Prostate gland (tissue), 2 donors: Measurements from ENCODE around the gene TAF4. TPM values are rescaled to one million over a fixed set of nuclear protein-coding genes. Genes with fewer than 3 reads are reported as not detected.
"Not testable (repeated sequence)": the region's sequence is repeated elsewhere in the genome, so short reads cannot be mapped to it uniquely, and the experiment has no call there.

Source experiments
- DNase-seq: peaks from one replicate; pipeline ENCODE4 v3.0.0-alpha.2; 2019; ENCODE audit warnings: low spot score
- H3K27ac ChIP-seq, 2 donors: fragments of 200-600 bp; sonication (generic); 2 replicates each; pipeline ENCODE4 v1.5.1; 2017 to 2019
- H3K27me3 ChIP-seq: fragments of 200-600 bp; sonication (generic); replicated peaks from 2 replicates; pipeline ENCODE4 v1.5.1; 2019; ENCODE audit not compliant: insufficient read depth
- H3K36me3 ChIP-seq, 2 donors: fragments of 200-600 bp; sonication (generic); 1 replicate in 1 of 2; 2 replicates in 1 of 2; pipeline versions ENCODE4 v1.5.1 to v1.8.1; 2017 to 2019
- H3K4me1 ChIP-seq: fragments of 200-600 bp; sonication (generic); replicated peaks from 2 replicates; pipeline ENCODE4 v1.5.1; 2019
- H3K4me3 ChIP-seq, 2 donors: fragments of 200-600 bp; sonication (generic); 2 replicates each; pipeline ENCODE4 v1.5.1; 2017 to 2019
- H3K9me3 ChIP-seq: fragments of 200-600 bp; sonication (generic); 2 replicates; pipeline ENCODE4 v1.5.1; 2017
- POLR2A ChIP-seq: fragments of 450-650 bp; IDR thresholded peaks from one replicate; pipeline ENCODE4 v1.6.1; 2016; ENCODE audit warnings: antibody characterized with exemption, mild to moderate bottlenecking
- POLR2AphosphoS5 ChIP-seq: sonication (generic); formaldehyde crosslinking; IDR thresholded peaks from one replicate; pipeline ENCODE4 v1.6.1; 2017; ENCODE audit warnings: antibody characterized with exemption
- WGBS: methylation state at CpG from one replicate; pipeline ENCODE4 v1.1.5; 2018; 5-methylcytosine and 5-hydroxymethylcytosine counted together
- intact Hi-C: fragments of 100-400 bp; cut with DNase I; formaldehyde crosslinking; loops from one replicate; pipeline ENCODE4 v1.14.2; 2022
- total RNA-seq, 2 donors: library from RNA; depleted of rRNA; stranded (reverse); fragments of >200 nt; gene quantifications; one replicate each; pipeline ENCODE4 v1.1.0, GENCODE V29; 2016
- TF ChIP-seq, protein P1 (sequence below), 4 experiments: fragments of 200-600 bp in 2 of 4; fragments of 450-650 bp in 2 of 4; sonication (generic) in 2 of 4; IDR thresholded peaks; 1 replicate in 3 of 4; 2 replicates in 1 of 4; pipeline ENCODE4 v1.5.1; 2016 to 2019; ENCODE audit warnings: antibody characterized with exemption in 4 of 4, mild to moderate bottlenecking in 2 of 4, moderate library complexity in 2 of 4

Gene TAF4
- total RNA-seq, 2 donors from 2014 or later: 19.9 to 57.1 TPM

DNA sequence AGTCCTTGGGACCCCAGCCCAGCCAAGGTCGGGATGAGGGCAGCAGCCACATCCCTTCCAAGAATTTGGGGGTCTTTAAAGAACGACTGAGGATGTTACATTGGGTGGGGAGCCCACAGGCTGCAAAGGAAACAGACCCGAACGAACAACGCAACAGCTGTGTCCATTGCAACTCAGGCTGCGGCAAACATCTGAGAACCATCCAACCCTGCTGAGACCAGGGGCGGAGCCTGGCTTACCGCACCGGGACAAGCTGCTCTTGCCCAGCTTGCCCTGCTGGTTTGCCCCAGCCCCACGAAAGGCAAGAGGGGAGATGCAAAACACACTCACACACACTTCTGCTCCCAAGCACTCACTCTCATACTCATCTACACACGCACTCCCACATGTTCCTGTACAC is 21.5 kb upstream of the TAF4 start:
- H3K36me3 ChIP-seq: no peaks in the 10 kb centered on the region
- H3K4me1 ChIP-seq: no peaks in the 10 kb centered on the region
- intact Hi-C loops: no loop called here
- H3K27me3 ChIP-seq: no peaks in the 10 kb centered on the region
- H3K9me3 ChIP-seq: no peaks in the 10 kb centered on the region
- no peak overlapping the region for H3K4me3 ChIP-seq
- TF ChIP-seq POLR2A: no peak
- 22% methylated on average over 11 of the region's 11 CpGs for WGBS
- DNase-seq: no peak
- no peak overlapping the region for H3K27ac ChIP-seq

DNA sequence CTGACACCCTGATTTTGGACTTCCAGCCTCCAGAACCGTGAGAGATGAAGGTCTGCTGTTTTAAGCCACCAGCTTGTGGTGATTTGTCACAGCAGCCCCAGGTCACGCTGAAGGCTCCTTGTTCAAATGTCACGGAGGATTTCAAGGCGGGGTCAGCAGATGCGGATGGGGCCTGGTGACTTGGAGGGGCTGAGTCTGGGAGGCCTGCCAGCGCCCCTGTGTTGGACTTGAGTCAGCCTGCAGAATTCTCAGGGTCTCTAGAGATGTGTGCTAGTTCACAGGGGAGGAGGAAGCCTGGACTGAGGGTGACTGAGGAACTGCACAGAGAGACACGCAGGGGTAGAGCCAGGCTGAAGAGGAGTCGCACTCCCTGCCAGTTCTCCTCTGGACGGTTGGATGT is 19.5 kb upstream of the TAF4 start:
- WGBS: 80% methylated on average over 7 of the region's 9 CpGs
- H3K27ac ChIP-seq: no peak overlapping the region
- intact Hi-C loops: no loop called here
- DNase-seq: no peak
- no peak overlapping the region for H3K4me3 ChIP-seq
- H3K36me3 ChIP-seq: no peaks in the 10 kb centered on the region
- H3K9me3 ChIP-seq: no peaks in the 10 kb centered on the region
- H3K27me3 ChIP-seq: no peaks in the 10 kb centered on the region
- TF ChIP-seq, protein P1, sequence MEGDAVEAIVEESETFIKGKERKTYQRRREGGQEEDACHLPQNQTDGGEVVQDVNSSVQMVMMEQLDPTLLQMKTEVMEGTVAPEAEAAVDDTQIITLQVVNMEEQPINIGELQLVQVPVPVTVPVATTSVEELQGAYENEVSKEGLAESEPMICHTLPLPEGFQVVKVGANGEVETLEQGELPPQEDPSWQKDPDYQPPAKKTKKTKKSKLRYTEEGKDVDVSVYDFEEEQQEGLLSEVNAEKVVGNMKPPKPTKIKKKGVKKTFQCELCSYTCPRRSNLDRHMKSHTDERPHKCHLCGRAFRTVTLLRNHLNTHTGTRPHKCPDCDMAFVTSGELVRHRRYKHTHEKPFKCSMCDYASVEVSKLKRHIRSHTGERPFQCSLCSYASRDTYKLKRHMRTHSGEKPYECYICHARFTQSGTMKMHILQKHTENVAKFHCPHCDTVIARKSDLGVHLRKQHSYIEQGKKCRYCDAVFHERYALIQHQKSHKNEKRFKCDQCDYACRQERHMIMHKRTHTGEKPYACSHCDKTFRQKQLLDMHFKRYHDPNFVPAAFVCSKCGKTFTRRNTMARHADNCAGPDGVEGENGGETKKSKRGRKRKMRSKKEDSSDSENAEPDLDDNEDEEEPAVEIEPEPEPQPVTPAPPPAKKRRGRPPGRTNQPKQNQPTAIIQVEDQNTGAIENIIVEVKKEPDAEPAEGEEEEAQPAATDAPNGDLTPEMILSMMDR (IDR thresholded peaks at IDR 0.05): no peak
- TF ChIP-seq POLR2A (no peak), POLR2AphosphoS5 (no peak)
- no peaks in the 10 kb centered on the region for H3K4me1 ChIP-seq

DNA sequence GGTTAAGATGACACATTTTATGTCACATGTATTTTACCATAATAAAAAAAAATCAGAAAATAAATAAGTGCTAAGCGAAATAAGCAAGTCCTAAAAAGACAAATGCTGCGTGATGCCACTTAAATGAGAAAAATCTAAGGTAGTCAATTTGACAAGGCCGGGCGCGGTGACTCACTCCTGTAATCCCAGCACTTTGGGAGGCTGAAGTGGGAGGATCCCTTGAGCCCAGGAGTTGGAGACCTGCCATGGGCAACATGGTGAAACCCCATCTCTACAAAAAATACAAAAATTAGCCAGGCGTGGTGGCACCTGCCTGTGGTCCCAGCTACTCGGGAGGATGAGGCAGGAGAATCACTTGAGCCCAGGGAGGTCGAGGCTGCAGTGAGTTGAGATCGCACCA is 18.5 kb upstream of the TAF4 start:
- H3K27me3 ChIP-seq, H3K9me3 ChIP-seq, H3K36me3 ChIP-seq, H3K4me1 ChIP-seq, intact Hi-C loops, DNase-seq, H3K4me3 ChIP-seq, H3K27ac ChIP-seq: not testable (repeated sequence)
- WGBS: 93% methylated on average over 9 of the region's 9 CpGs

DNA sequence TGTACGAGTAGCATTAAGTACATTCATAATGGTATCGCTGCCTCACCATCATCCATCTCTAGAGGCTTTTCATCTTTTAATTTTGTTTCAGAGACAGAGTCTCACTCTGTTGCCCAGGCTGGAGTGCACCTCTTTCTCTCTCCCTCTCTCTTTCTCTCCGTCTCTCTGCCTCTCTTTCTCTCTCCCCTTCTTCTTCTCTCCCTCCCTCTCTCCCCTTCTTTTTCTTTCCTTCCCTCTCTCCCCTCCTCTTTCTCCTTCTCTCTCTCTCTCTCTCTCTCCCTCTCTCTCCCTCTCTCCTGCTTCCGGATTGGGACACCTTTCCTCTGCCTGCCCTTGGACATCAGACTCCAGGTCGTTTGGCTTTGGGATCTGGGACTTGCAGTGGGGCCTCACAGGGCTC is 17.6 kb upstream of the TAF4 start:
- TF ChIP-seq POLR2AphosphoS5: no peak
- no peak for TF ChIP-seq POLR2A
- TF ChIP-seq, protein P1 (IDR thresholded peaks at IDR 0.05): no peak
- DNase-seq: no peak
- Histone ChIP-seq H3K36me3 (no peaks in the 10 kb centered on the region), H3K27me3 (no peaks in the 10 kb centered on the region), H3K9me3 (no peaks in the 10 kb centered on the region), H3K27ac (no peak overlapping the region), H3K4me1 (no peaks in the 10 kb centered on the region), H3K4me3 (no peak overlapping the region)
- intact Hi-C loops: no loop called here
- WGBS: 68% methylated on average over 5 of the region's 5 CpGs

DNA sequence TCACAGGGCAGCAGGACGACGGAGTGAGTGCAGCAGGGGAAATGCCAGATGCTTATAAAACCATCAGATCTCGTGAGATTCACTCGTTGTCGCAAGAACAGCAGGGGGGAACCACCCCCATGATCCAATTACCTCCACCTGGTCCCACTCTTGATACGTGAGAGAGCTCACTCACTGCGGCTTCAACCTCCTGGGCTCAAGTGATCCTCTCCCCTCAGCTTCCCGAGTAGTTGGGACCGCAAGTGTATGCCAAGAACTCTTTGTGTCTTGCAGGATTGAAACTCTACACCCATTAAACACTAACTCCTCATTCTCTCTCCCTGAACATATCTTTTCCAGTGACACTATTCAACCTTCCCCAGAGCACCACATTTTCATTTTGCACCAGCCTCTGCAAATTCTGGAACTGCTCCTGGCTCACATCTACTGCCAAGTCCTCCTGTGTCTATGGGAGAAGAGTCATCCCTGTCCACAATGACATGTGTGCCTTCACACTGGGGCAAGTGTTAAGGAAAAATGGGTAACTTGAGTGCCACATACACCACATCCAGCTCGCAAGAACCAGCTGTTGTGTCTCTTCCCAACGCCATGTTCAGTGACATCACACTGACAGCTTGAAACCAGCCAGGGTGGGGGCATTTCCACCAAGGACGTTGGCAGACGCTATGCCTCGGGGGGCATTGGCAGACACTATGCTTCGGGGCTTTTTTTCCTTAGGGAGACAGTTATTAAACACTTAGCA is 14.7 kb upstream of the TAF4 start:
- H3K27me3 ChIP-seq: no peaks in the 10 kb centered on the region
- no peak overlapping the region for H3K27ac ChIP-seq
- no peaks in the 10 kb centered on the region for H3K9me3 ChIP-seq
- DNase-seq: no peak
- H3K36me3 ChIP-seq: no peaks in the 10 kb centered on the region
- no peaks in the 10 kb centered on the region for H3K4me1 ChIP-seq
- 27% methylated on average over 15 of the region's 15 CpGs for WGBS
- intact Hi-C loops: no loop called here
- no peak overlapping the region for H3K4me3 ChIP-seq
- TF ChIP-seq, protein P1 (IDR thresholded peaks at IDR 0.05): no peak
- TF ChIP-seq POLR2AphosphoS5 (no peak), POLR2A (no peak)

DNA sequence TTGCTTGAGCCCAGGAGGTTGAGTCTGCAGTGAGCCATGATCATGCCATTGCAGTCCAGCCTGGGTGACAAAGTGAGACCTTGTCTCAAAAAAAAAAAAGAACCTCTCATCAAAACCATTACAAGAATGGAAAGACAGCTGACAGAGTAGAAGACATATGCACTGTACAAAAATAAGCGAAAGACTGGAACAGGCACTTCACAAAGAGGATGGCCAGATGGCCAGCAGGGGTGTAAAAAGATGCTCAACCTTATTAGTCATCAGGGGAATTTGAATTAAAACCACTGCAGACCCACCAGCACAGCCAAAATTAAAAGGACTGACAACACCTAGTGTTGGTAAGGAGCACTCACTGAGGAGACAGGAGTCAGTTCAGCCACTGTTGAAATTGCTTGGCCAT is 13.5 kb upstream of the TAF4 start:
- no peaks in the 10 kb centered on the region for H3K27me3 ChIP-seq
- intact Hi-C loops: no loop called here
- H3K27ac ChIP-seq: no peak overlapping the region
- no peaks in the 10 kb centered on the region for H3K4me1 ChIP-seq
- H3K9me3 ChIP-seq: no peaks in the 10 kb centered on the region
- no peak for TF ChIP-seq POLR2A
- TF ChIP-seq, protein P1 (IDR thresholded peaks at IDR 0.05): no peak
- TF ChIP-seq POLR2AphosphoS5: no peak
- no peaks in the 10 kb centered on the region for H3K36me3 ChIP-seq
- no peak overlapping the region for H3K4me3 ChIP-seq
- WGBS: 100% methylated on average over 1 of the region's 1 CpG
- no peak for DNase-seq
